Activated CD8-positive, alpha-beta memory T cell treated with anti-CD3 and anti-CD28 coated beads, Interleukin-2, amount 50 U/mL, for 48 hours (primary cell): Measurements from ENCODE around the gene CCT7.
A peak's percentile ranks its signal among the peaks of the same experiment; 100 is the strongest.
"Not testable (repeated sequence)": the region's sequence is repeated elsewhere in the genome, so short reads cannot be mapped to it uniquely, and the experiment has no call there.

ENCODE experiments used
- DNase-seq: peaks from one replicate; pipeline ENCODE4 v3.0.0-alpha.2; 2020

Gene CCT7

GRCh38 chr2:73233932-73234832, at the start of gene CCT7:
TSS of gene CCT7 (plus strand) at chr2:73234308. CDS start at chr2:73234379, 71 bp downstream.
- DNase-seq: peak; percentile 89

GRCh38 chr2:73185965-73186364, 48.1 kb upstream of the CCT7 start:
- no peak for DNase-seq

GRCh38 chr2:73187549-73187948, 46.6 kb upstream of the CCT7 start:
- no peak for DNase-seq

DNA sequence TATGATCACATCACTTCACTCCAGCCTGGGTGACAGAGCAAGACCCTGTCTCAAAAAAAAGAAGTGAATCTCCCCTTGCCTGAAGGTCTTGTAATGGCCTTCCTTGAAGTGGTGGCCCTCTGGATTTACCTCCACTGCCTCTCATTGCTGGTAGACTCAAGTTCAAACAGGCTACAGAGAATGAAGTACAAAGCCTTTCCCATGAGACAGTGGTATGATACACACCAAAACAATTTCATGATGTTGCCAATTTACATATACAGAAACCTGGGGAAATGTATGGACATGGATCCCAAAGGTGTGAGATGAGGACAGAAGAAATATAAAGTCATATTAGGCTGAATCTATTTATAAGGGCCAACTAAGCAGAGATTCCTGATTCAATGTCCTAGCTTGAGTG, 36.5 kb upstream of the CCT7 start:
- no peak for DNase-seq

DNA sequence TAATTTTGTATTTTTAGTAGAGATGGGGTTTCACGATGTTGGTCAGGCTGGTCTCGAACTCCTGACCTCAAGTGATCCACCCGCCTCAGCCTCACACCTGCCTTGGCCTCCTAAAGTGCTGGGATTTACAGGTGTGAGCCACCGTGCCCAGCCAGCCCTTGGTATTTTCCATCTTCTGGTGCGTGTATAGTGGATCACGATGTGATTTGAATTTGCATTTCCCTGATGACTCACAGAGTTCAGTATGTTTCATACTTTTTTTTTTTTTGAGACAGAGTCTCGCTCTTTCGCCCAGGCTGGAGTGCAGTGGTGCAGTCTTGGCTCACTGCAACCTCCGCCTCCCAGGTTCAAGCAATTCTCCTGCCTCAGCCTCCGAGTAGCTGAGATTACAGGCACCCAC, 33.8 kb upstream of the CCT7 start:
- not testable (repeated sequence) for DNase-seq

DNA sequence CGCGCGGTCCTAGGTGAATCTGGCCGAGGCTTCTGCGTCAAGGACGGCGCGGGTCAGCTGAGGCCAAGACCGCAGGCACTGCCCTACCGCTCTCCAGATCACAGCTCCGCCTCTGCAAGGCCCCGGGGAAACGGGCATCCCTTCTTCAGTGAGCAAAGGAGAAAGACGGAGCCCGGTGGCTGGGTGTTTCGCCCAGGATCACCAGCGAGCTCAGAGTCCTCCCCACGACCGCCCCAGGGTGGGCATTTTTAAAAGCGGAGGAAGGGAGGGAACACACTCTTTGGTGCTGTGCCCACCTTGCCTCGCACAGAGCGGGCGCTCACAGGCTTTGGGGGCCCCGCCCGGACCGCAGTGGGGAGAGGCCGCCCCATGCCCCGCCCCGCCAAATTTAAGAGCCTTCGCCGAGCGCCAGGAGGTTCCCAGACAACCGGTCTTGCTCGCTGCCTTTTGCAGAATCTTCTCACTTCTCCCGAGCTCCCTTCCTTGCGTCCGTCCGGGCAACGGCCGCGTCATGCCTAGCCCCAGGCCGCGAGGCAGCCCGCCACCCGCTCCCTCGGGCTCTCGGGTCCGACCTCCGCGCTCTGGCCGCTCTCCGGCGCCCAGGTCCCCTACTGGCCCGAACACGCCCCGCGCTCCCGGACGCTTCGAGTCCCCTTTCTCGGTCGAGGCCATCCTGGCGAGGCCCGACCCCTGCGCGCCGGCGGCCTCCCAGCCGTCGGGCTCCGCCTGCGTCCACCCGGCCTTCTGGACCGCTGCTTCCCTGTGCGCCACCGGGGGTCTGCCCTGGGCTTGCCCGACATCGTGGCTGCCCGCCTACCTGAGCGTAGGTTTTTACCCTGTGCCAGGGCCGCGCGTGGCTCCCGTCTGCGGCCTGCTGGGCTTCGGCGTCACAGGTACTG, 31.7 kb upstream of the CCT7 start, which contains the start of gene NOTO:
Gene NOTO, plus strand, starts transcription at position 419 of the 899 bp plus-strand sequence. Its CDS starts 93 bp downstream, at position 512.
- peak; percentile 60 for DNase-seq

DNA sequence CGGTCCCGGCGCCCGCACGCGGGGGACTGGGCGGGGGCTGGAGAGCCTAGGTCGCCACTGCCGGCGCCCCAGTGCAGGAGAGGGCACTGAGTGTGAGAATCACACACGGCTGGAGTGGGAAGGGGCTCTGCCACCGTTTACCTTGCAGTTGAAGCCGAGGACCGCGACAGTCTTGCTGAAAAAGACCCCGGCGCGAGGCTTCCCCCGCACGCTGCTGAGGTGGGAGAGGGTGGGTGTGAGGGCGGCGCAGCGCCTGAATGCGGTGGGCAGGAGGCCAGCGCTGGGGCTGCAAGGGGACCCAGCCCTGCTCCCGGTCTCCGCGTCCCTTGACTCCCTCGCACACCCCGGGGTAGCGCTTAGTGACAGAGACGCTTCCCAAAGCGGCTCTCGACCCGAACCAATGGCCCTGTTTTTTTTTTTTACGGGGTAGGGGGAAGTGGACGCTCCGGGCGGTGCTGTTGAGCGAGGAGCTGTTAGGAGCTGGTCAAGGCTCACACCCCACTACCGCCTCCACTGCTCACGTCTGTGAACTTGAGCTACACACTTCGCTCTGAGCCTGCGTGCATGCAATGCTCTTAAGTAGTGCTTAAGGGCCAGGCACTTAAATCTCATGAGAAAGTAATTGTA, 30.9 kb upstream of the CCT7 start:
- no peak for DNase-seq

DNA sequence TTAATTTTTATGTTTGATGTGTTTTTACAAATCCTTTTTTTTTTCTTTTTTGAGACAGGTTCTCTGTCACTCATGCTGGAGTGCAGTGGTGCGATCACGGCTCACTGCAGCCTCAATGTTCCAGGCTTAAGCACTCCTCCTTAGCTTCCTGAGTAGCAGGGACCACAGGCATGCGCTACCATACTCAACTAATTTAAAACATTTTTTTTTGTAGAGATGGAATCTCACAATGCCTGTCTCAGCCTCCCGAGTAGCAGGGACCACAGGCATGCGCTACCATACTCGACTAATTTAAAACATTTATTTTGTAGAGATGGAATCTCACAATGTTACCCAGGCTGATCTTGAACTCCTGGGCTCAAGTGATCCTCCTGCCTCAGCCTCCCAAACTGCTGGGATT, 28.5 kb upstream of the CCT7 start:
- DNase-seq: no peak

- DNase-seq: no peak
Measured at GRCh38 chr2:73208258-73208657, 25.9 kb upstream of the CCT7 start.

- no peak for DNase-seq
Measured at GRCh38 chr2:73210019-73210418, 24.1 kb upstream of the CCT7 start.

DNA sequence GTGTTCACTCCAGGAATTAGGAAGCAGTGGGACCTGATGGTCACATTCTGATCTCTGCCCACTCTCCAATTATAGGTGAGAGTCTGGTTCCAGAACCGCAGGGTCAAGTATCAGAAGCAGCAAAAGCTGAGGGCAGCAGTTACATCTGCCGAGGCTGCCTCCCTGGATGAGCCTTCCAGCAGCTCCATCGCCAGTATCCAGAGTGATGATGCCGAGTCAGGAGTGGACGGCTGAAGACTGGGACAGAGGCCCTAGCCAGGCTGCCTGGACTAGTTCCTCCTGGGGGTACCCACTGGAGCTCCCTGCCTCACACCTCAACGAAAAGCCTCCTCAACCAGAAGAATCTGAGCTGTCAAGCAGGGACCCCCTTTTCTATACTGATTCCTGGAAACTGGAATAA, 23.4 kb upstream of the CCT7 start:
- no peak for DNase-seq

- DNase-seq: no peak
Measured at GRCh38 chr2:73212098-73212447, 22.0 kb upstream of the CCT7 start.

DNA sequence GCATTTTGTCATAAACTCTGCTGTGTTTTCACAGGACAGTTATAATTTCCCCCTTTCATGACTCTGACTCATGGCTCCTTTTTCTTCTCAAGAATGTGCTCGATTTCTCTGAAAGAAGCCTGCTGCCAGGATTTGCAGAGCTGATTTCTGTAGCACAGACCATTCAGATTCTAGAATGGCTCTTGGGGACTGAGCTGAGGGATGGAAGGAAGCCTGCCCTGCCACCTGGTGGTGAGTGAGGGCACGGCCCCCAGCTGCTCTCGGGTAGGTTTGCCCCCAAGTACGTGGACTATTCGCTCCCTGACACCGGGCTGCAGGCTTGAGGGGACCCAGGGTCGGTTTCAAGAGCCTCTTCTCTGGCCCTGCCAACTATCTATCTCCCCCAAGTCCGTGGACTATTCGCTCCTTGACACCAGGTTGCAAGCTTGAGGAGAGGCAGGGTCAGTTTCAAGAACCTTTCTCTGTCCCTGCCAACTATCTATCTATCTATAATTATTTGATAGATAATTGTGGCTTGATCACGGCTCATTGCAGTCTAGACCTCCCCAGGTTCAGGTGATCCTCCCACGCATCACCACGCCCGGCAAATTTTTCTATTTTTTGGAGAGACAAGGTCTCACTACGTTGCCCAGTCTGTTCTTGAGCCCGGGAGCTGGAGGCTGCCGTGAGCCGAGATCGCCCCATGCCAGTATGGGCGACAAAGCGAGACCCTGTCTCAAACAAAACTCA, 21.5 kb upstream of the CCT7 start:
- peak; percentile 88 for DNase-seq

GRCh38 chr2:73214120-73215035, 19.7 kb upstream of the CCT7 start, which contains the start of gene SMYD5:
TSS of gene SMYD5 (plus strand) at chr2:73214245. CDS start at chr2:73214267, 22 bp downstream.
- peak; percentile 95 for DNase-seq

- DNase-seq: no peak
Measured at GRCh38 chr2:73215254-73215653, 18.9 kb upstream of the CCT7 start.

GRCh38 chr2:73217160-73217559, 16.9 kb upstream of the CCT7 start:
- DNase-seq: no peak

DNA sequence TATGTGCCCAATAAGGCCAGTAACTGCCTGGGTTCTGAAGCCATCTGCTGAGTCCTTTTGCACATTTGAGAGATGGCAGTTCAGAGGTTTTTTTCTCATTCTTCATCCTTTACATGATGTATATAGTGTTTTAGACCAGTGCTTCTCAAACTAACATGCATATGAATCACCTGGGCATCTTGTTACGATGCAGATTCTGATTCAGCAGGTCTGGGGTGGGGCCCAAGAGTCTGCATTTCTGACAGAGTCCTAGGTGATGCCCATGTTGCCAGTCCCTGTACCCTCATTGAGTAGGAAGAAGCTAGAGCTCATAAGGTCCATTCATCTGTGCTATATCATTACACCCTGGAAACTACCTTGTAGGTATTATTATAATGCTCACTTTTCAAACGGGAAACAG, 16.3 kb upstream of the CCT7 start:
- DNase-seq: no peak

DNA sequence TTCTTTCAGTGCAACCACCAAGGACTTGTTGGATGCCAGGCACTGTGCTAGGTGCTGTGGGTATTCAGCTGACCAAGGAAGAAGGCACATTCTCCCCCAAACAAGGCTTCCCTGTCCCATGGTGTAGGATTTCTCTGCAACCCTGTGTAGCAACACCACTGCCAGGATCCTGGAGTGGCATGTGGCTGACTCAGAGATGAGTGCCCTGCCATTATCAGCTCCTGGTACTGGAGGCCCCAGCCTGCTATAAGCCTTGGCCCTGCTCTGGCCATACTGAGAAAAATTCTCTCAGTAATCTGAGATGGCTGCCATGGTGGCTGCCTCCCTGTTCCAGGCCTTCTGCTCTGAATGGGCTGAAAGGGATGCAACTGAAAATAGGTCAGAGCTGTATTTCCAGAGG, 15.8 kb upstream of the CCT7 start:
- no peak for DNase-seq

- no peak for DNase-seq
Measured at GRCh38 chr2:73223821-73224220, 10.3 kb upstream of the CCT7 start.

GRCh38 chr2:73225513-73226360, 8.4 kb upstream of the CCT7 start:
- DNase-seq: no peak
